Prostate gland (tissue), 2 donors: ENCODE measurements around the gene USP40.

Source experiments
- CTCF ChIP-seq, 4 experiments: fragments of 200-600 bp in 2 of 4; fragments of 450-650 bp in 2 of 4; sonication (generic) in 2 of 4; IDR thresholded peaks; 1 replicate in 3 of 4; 2 replicates in 1 of 4; pipeline ENCODE4 v1.5.1; 2016 to 2019; ENCODE audit warnings: antibody characterized with exemption in 4 of 4, mild to moderate bottlenecking in 2 of 4, moderate library complexity in 2 of 4
- POLR2AphosphoS5 ChIP-seq: sonication (generic); formaldehyde crosslinking; IDR thresholded peaks from one replicate; pipeline ENCODE4 v1.6.1; 2017; ENCODE audit warnings: antibody characterized with exemption

GRCh38 chr2:233438573-233439147 is 127.9 kb downstream of the USP40 start:
- TF ChIP-seq POLR2AphosphoS5 (no peak), CTCF (IDR thresholded peaks at IDR 0.05) (no peak)
